ENCODE data around the gene KCNK18.
"Not testable (repeated sequence)": the region's sequence is repeated elsewhere in the genome, so short reads cannot be mapped to it uniquely, and the experiment has no call there.

KCNK18 gene

GRCh38 chr10:117174439-117175214 is 22.7 kb upstream of the KCNK18 start:
- peak; percentile 86 for DNase-seq

GRCh38 chr10:117175215-117175900 is 21.9 kb upstream of the KCNK18 start:
- DNase-seq = no peak

- peak; percentile 76 for DNase-seq
Observed at GRCh38 chr10:117175901-117176534, 21.3 kb upstream of the KCNK18 start.

GRCh38 chr10:117178190-117178589 is 19.1 kb upstream of the KCNK18 start:
- no peak for DNase-seq

- no peak for DNase-seq
Observed at GRCh38 chr10:117184296-117184695, 13.0 kb upstream of the KCNK18 start.

- DNase-seq = no peak
Observed at GRCh38 chr10:117184821-117185220, 12.5 kb upstream of the KCNK18 start.

- not testable (repeated sequence) for DNase-seq
Observed at GRCh38 chr10:117185817-117186216, 11.5 kb upstream of the KCNK18 start.

- DNase-seq = no peak
Observed at GRCh38 chr10:117186832-117187615, 10.3 kb upstream of the KCNK18 start.

GRCh38 chr10:117188371-117188770 is 8.9 kb upstream of the KCNK18 start:
- no peak for DNase-seq

GRCh38 chr10:117189557-117189956 is 7.7 kb upstream of the KCNK18 start:
- no peak for DNase-seq

- DNase-seq = no peak
Observed at GRCh38 chr10:117198088-117198487, 799 bp downstream of the KCNK18 start.

GRCh38 chr10:117201826-117202225 is 4.5 kb downstream of the KCNK18 start:
- DNase-seq = no peak

GRCh38 chr10:117204316-117204715 is 7.0 kb downstream of the KCNK18 start:
- no peak for DNase-seq

GRCh38 chr10:117212176-117212575 is 14.9 kb downstream of the KCNK18 start:
- no peak for DNase-seq

GRCh38 chr10:117214401-117214800 is 17.1 kb downstream of the KCNK18 start:
- no peak for DNase-seq

- no peak for DNase-seq
Observed at GRCh38 chr10:117215079-117215478, 17.8 kb downstream of the KCNK18 start.

GRCh38 chr10:117216028-117216427 is 18.7 kb downstream of the KCNK18 start:
- no peak for DNase-seq

GRCh38 chr10:117216611-117217195 is 19.4 kb downstream of the KCNK18 start:
- DNase-seq = peak; percentile 73

- DNase-seq = peak; percentile 19
Observed at GRCh38 chr10:117217196-117217761, 20.0 kb downstream of the KCNK18 start.

GRCh38 chr10:117218654-117219053 is 21.4 kb downstream of the KCNK18 start:
- DNase-seq = no peak

- DNase-seq = no peak
Observed at GRCh38 chr10:117221156-117221711, 23.9 kb downstream of the KCNK18 start.

- DNase-seq = no peak
Observed at GRCh38 chr10:117222552-117222951, 25.3 kb downstream of the KCNK18 start.

All from activated naive CD4-positive, alpha-beta T cell treated with Interleukin-2 at 50 U/mL for 16 hours (primary cell).